T-helper 17 cell (primary cell): ENCODE data around the gene RILPL2. TPM values are rescaled to one million over a fixed set of nuclear protein-coding genes. Genes with fewer than 3 reads are reported as not detected.
"Not testable (repeated sequence)": the region's sequence is repeated elsewhere in the genome, so short reads cannot be mapped to it uniquely, and the experiment has no call there.

Experiments
- ATAC-seq: fragments of 150-1000 bp; cut with Tn5 transposase; 2 replicates; pipeline ENCODE4 v1.10.0; 2021; ENCODE audit warnings: mild to moderate bottlenecking, moderate library complexity
- DNase-seq, 3 donors: peaks; one replicate each; pipeline versions ENCODE4 v3.0.0 to v3.0.0-alpha.2; 2020 to 2021
- H3K9me3 ChIP-seq: one replicate; pipeline ENCODE4 v1.7.0; 2013; ENCODE audit warnings: low read length, mild to moderate bottlenecking; ENCODE audit not compliant: control insufficient read depth, poor library complexity, severe bottlenecking
- H3K27ac Mint-ChIP-seq: one replicate; pipeline ENCODE4 v1.8.0; 2022; ENCODE audit warnings: mild to moderate bottlenecking, moderate library complexity, mixed read lengths
- H3K27me3 Mint-ChIP-seq: one replicate; pipeline ENCODE4 v1.8.0; 2022; ENCODE audit warnings: mixed read lengths
- H3K36me3 Mint-ChIP-seq: one replicate; pipeline ENCODE4 v1.8.0; 2022; ENCODE audit warnings: low read depth, mixed read lengths
- H3K4me1 Mint-ChIP-seq: one replicate; pipeline ENCODE4 v1.8.0; 2022; ENCODE audit warnings: mild to moderate bottlenecking, mixed read lengths
- H3K4me3 Mint-ChIP-seq: one replicate; pipeline ENCODE4 v1.8.0; 2022; ENCODE audit warnings: mild to moderate bottlenecking, moderate library complexity, mixed read lengths
- total RNA-seq, 4 donors: library from RNA in 2 of 4; stranded (reverse) in 2 of 4; gene quantifications; one replicate each; pipeline ENCODE4 v1.2.3 and lab custom pipeline; 2022 to 2026

Gene RILPL2
- total RNA-seq, 2 donors from 2014 or later = 9.6 to 11.8 TPM

DNA sequence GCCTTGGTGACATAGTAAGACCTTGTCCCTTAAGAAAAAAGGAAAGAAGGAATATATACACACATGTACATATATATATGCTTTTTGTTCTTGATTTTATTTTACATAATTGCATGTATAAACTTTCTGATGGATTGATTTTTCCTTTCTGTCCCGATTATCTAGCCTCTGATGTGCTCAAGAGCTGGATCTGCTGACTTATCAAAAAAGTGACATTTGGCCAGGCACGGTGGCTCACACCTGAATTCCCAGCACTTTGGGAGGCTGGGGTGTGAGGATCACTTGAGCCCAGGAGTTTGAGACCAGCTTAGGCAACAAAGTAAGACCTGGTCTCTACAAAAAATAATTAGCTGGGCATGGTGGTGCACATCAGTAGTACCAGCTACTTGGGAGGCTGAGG, 33.5 kb upstream of the RILPL2 start:
- no peak overlapping the region for H3K4me3 Mint-ChIP-seq
- H3K4me1 Mint-ChIP-seq = peaks cover 18% of the 10 kb centered on the region
- DNase-seq (no peak), ATAC-seq (no peak)
- H3K9me3 ChIP-seq = no peaks in the 10 kb centered on the region
- H3K27me3 Mint-ChIP-seq = no peaks in the 10 kb centered on the region
- peaks cover 6% of the 10 kb centered on the region for H3K36me3 Mint-ChIP-seq
- no peak overlapping the region for H3K27ac Mint-ChIP-seq

GRCh38 chr12:123468786-123469185, 32.3 kb upstream of the RILPL2 start:
- Mint-ChIP-seq H3K27ac (no peak overlapping the region), H3K4me3 (no peak overlapping the region), H3K4me1 (peaks cover 10% of the 10 kb centered on the region), H3K27me3 (no peaks in the 10 kb centered on the region), H3K36me3 (peaks cover 6% of the 10 kb centered on the region)
- H3K9me3 ChIP-seq = no peaks in the 10 kb centered on the region
- peak; percentile 88 for ATAC-seq
- no peak for DNase-seq

DNA sequence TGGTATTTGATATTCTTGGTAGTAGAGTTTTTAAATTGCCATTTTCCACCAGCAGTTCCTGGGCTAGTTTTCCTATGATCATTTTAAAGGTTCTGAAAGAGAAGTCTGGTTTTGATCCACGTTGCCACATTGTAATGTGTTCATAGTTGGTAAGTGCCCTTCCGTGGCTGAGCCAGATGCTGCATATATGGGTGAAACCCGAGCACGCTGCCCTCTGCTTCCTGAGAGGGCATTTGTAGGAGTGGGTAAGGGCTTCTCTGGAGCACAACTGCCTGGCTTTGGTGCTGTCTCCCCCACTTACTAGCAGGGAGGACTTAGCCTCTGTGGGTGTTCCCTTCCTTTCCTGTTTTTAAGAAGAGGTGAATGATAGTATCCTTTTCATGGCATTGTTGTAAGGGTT, 28.6 kb upstream of the RILPL2 start:
- Mint-ChIP-seq H3K36me3 (peaks cover 9% of the 10 kb centered on the region), H3K4me3 (no peak overlapping the region), H3K27ac (peak overlapping the region; percentile 56), H3K27me3 (no peaks in the 10 kb centered on the region), H3K4me1 (peaks cover 20% of the 10 kb centered on the region)
- H3K9me3 ChIP-seq = no peaks in the 10 kb centered on the region
- no peak for ATAC-seq
- no peak for DNase-seq

GRCh38 chr12:123463174-123463573, 26.7 kb upstream of the RILPL2 start:
- not testable (repeated sequence) for H3K36me3 Mint-ChIP-seq, DNase-seq, H3K9me3 ChIP-seq, ATAC-seq, H3K27me3 Mint-ChIP-seq, H3K4me3 Mint-ChIP-seq
- Mint-ChIP-seq H3K4me1 (peaks cover 27% of the 10 kb centered on the region), H3K27ac (peak overlapping the region; percentile 56)

- DNase-seq = peak; percentile 72 to 77 (median 73)
- H3K36me3 Mint-ChIP-seq = peaks cover 5% of the 10 kb centered on the region
- no peaks in the 10 kb centered on the region for H3K9me3 ChIP-seq
- peak within 1 kb of the TSS; percentile 100 for H3K27ac Mint-ChIP-seq
- peak within 1 kb of the TSS; percentile 99 for H3K4me3 Mint-ChIP-seq
- ATAC-seq = peak; percentile 83
- no peaks in the 10 kb centered on the region for H3K27me3 Mint-ChIP-seq
- peaks cover 24% of the 10 kb centered on the region for H3K4me1 Mint-ChIP-seq
Measured at GRCh38 chr12:123457980-123458779, 21.7 kb upstream of the RILPL2 start, which contains the start of gene SNRNP35. SNRNP35 (plus strand) TSS chr12:123458139; CDS start chr12:123465541, 7,402 bp downstream.

GRCh38 chr12:123453165-123453564, 16.7 kb upstream of the RILPL2 start:
- peaks cover 14% of the 10 kb centered on the region for H3K4me1 Mint-ChIP-seq
- H3K9me3 ChIP-seq = no peaks in the 10 kb centered on the region
- ATAC-seq = no peak
- no peaks in the 10 kb centered on the region for H3K27me3 Mint-ChIP-seq
- no peak overlapping the region for H3K4me3 Mint-ChIP-seq
- H3K27ac Mint-ChIP-seq = no peak overlapping the region
- H3K36me3 Mint-ChIP-seq = peaks cover 2% of the 10 kb centered on the region
- no peak for DNase-seq

- not testable (repeated sequence) for DNase-seq, H3K9me3 ChIP-seq, H3K36me3 Mint-ChIP-seq, H3K27me3 Mint-ChIP-seq, H3K4me3 Mint-ChIP-seq, ATAC-seq, H3K27ac Mint-ChIP-seq
- peaks cover 10% of the 10 kb centered on the region for H3K4me1 Mint-ChIP-seq
Measured at GRCh38 chr12:123452276-123452550, 15.7 kb upstream of the RILPL2 start.

DNA sequence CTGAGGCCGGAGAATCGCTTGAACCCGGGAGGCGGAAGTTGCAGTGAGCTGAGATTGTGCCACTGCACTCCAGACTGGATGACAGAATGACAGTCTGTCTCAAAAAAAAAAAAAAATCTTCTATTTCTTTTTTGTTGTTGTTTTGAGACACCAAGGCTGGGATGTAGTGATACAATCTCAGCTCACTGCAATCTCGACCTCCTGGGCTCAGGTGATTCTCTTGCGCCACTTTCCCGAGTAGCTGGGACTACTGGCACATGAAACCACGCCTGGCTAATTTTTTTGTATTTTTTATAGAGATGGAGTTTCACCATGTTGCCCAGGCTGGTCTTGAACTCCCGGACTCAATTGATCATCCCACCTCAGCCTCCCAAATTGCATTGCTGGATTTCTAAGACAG, 14.2 kb upstream of the RILPL2 start:
- no peak overlapping the region for H3K4me3 Mint-ChIP-seq
- no peaks in the 10 kb centered on the region for H3K9me3 ChIP-seq
- ATAC-seq (no peak), DNase-seq (no peak)
- peak overlapping the region; percentile 97 for H3K27ac Mint-ChIP-seq
- H3K4me1 Mint-ChIP-seq = peaks cover 18% of the 10 kb centered on the region
- no peaks in the 10 kb centered on the region for H3K27me3 Mint-ChIP-seq
- no peaks in the 10 kb centered on the region for H3K36me3 Mint-ChIP-seq

DNA sequence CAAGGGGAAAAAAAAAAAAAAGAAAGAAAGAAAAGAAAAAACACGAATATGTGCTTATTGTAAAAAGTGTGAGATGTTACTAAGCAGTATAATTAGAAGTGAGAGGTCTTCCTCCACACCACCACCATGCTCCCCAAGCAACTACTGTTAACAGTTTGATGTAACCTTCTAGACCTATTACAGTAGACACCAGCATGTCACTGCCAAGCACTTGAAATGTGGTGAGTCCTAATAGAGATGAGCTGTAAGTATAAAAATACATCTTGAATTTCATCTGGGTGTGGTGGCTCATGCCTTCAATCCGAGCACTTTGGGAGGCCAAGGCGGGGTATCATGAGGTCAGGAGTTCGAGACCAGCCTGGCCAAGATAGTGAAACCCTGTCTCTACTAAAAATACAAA, 13.4 kb upstream of the RILPL2 start:
- ATAC-seq (no peak), DNase-seq (no peak)
- no peaks in the 10 kb centered on the region for H3K36me3 Mint-ChIP-seq
- peaks cover 21% of the 10 kb centered on the region for H3K4me1 Mint-ChIP-seq
- H3K4me3 Mint-ChIP-seq = no peak overlapping the region
- no peaks in the 10 kb centered on the region for H3K27me3 Mint-ChIP-seq
- peak overlapping the region; percentile 97 for H3K27ac Mint-ChIP-seq
- H3K9me3 ChIP-seq = no peaks in the 10 kb centered on the region

GRCh38 chr12:123449249-123449733, 12.8 kb upstream of the RILPL2 start:
- Mint-ChIP-seq H3K27ac (peak overlapping the region; percentile 97), H3K27me3 (no peaks in the 10 kb centered on the region), H3K4me3 (peak overlapping the region; percentile 59), H3K4me1 (peaks cover 21% of the 10 kb centered on the region), H3K36me3 (no peaks in the 10 kb centered on the region)
- H3K9me3 ChIP-seq = no peaks in the 10 kb centered on the region
- DNase-seq (no peak), ATAC-seq (no peak)

GRCh38 chr12:123446333-123446713, 9.8 kb upstream of the RILPL2 start:
- H3K27me3 Mint-ChIP-seq = no peaks in the 10 kb centered on the region
- H3K27ac Mint-ChIP-seq = peak overlapping the region; percentile 86
- H3K9me3 ChIP-seq = no peaks in the 10 kb centered on the region
- H3K4me1 Mint-ChIP-seq = peaks cover 21% of the 10 kb centered on the region
- peak overlapping the region; percentile 64 for H3K4me3 Mint-ChIP-seq
- H3K36me3 Mint-ChIP-seq = no peaks in the 10 kb centered on the region
- no peak for ATAC-seq
- no peak for DNase-seq

DNA sequence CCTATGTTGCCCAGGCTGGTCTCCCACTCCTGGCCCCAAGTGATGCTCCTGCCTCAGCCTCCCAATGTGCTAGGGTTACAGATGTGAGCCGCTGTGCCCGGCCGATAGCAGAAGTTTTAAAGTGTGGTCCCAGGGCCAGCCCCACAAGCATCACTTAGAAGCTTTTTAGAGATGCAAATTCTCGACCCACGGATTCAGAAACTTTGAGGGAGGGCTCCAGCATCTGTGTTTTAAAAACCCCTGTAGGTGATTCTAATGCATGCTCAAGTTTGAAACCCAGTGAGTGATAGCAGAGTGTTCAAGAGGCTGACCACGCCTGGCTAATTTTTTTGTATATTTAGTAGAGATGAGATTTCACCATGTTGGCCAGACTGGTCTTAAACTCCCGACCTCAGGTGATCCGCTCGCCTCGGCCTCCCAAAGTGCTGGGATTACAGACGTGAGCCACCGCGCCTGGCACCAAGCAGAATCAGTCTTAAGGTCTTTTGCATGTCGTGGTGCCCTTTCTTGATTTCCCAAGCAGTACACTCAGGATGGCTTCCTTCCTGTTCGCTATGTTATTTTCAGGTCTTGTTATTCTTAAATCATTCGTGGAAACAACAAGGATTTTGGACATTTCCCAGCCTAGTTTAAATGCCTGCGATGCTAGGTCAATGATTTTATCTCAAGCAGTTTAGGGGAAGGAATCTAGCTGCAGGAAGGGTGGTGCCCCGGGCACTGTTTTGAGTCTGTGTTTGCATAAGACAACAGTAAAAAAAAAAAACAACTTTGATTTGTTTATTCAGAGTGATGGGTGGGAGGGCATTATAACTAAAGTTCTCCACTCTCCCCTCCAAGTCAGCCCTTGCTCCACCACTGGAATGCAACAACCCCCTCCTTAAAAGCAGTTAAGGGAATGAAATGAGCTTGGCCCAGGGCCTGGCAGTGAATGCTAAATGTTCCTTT, 9.2 kb upstream of the RILPL2 start:
- Mint-ChIP-seq H3K36me3 (no peaks in the 10 kb centered on the region), H3K27ac (peak overlapping the region; percentile 86)
- DNase-seq = no peak

More for the DNA sequence above, 9.2 kb upstream of the RILPL2 start:
- H3K27me3 Mint-ChIP-seq = no peaks in the 10 kb centered on the region
- peak overlapping the region; percentile 64 for H3K4me3 Mint-ChIP-seq
- H3K9me3 ChIP-seq = no peaks in the 10 kb centered on the region
- ATAC-seq = no peak
- peaks cover 21% of the 10 kb centered on the region for H3K4me1 Mint-ChIP-seq
